IPS-15b (cell line): ENCODE data around the gene SH3GLB2.
A peak's percentile ranks its signal among the peaks of the same experiment; 100 is the strongest.
"Not testable (repeated sequence)": the region's sequence is repeated elsewhere in the genome, so short reads cannot be mapped to it uniquely, and the experiment has no call there.

Source experiments
- H3K27me3 ChIP-seq: one replicate; pipeline ENCODE4 v1.6.1; 2013; ENCODE audit warnings: low read length; ENCODE audit not compliant: control insufficient read depth, insufficient read depth
- H3K36me3 ChIP-seq: one replicate; pipeline ENCODE4 v1.6.1; 2013; ENCODE audit warnings: low read length; ENCODE audit not compliant: control insufficient read depth, insufficient read depth
- H3K4me1 ChIP-seq: one replicate; pipeline ENCODE4 v1.6.1; 2013; ENCODE audit warnings: mild to moderate bottlenecking, low read length; ENCODE audit not compliant: control insufficient read depth, insufficient read depth
- H3K4me3 ChIP-seq: one replicate; pipeline ENCODE4 v1.5.1; 2013; ENCODE audit warnings: low read depth, low read length
- H3K9ac ChIP-seq: one replicate; pipeline ENCODE4 v1.6.1; 2013; ENCODE audit warnings: low read depth, mild to moderate bottlenecking, low read length
- H3K9me3 ChIP-seq: one replicate; pipeline ENCODE4 v1.6.1; 2013; ENCODE audit warnings: mild to moderate bottlenecking, low read length; ENCODE audit not compliant: control insufficient read depth, insufficient read depth

Gene SH3GLB2

GRCh38 chr9:129040113-129040643, 12.0 kb upstream of the SH3GLB2 start:
- H3K27me3 ChIP-seq = no peaks in the 10 kb centered on the region
- H3K9me3 ChIP-seq = no peaks in the 10 kb centered on the region
- no peak overlapping the region for H3K9ac ChIP-seq
- H3K36me3 ChIP-seq = peaks cover 20% of the 10 kb centered on the region
- no peaks in the 10 kb centered on the region for H3K4me1 ChIP-seq
- H3K4me3 ChIP-seq = no peak overlapping the region

GRCh38 chr9:129038109-129038852, 10.2 kb upstream of the SH3GLB2 start:
- Histone ChIP-seq H3K9me3 (no peaks in the 10 kb centered on the region), H3K9ac (no peak overlapping the region), H3K36me3 (peaks cover 19% of the 10 kb centered on the region), H3K4me3 (no peak overlapping the region), H3K27me3 (no peaks in the 10 kb centered on the region), H3K4me1 (no peaks in the 10 kb centered on the region)

- peak overlapping the region; percentile 24 for H3K9ac ChIP-seq
- no peaks in the 10 kb centered on the region for H3K9me3 ChIP-seq
- peak overlapping the region; percentile 93 for H3K4me3 ChIP-seq
Measured at GRCh38 chr9:129037767-129038098, 9.6 kb upstream of the SH3GLB2 start.

GRCh38 chr9:129036923-129037766, 9.0 kb upstream of the SH3GLB2 start:
- Histone ChIP-seq H3K27me3 (no peaks in the 10 kb centered on the region), H3K9ac (peak overlapping the region; percentile 38), H3K4me3 (peak overlapping the region; percentile 93), H3K9me3 (no peaks in the 10 kb centered on the region), H3K4me1 (no peaks in the 10 kb centered on the region), H3K36me3 (peaks cover 12% of the 10 kb centered on the region)

More at GRCh38 chr9:129037767-129038098, 9.6 kb upstream of the SH3GLB2 start:
- Histone ChIP-seq H3K4me1 (no peaks in the 10 kb centered on the region), H3K27me3 (no peaks in the 10 kb centered on the region), H3K36me3 (peaks cover 18% of the 10 kb centered on the region)

GRCh38 chr9:129036241-129036922, 8.3 kb upstream of the SH3GLB2 start, which contains the start of gene MIGA2:
Gene MIGA2 (plus strand): TSS chr9:129036626. CDS start chr9:129040595, 3,969 bp downstream.
- Histone ChIP-seq H3K9ac (peak within 1 kb of the TSS; percentile 38), H3K4me3 (peak within 1 kb of the TSS; percentile 93), H3K4me1 (no peaks in the 10 kb centered on the region), H3K27me3 (no peaks in the 10 kb centered on the region), H3K9me3 (no peaks in the 10 kb centered on the region), H3K36me3 (peaks cover 8% of the 10 kb centered on the region)

- not testable (repeated sequence) for H3K27me3 ChIP-seq, H3K9me3 ChIP-seq, H3K4me1 ChIP-seq, H3K9ac ChIP-seq, H3K36me3 ChIP-seq
- H3K4me3 ChIP-seq = peak overlapping the region; percentile 43
Measured at GRCh38 chr9:129035838-129036237, 7.7 kb upstream of the SH3GLB2 start.

GRCh38 chr9:129033216-129033615, 5.1 kb upstream of the SH3GLB2 start:
- H3K4me3 ChIP-seq = no peak overlapping the region
- no peaks in the 10 kb centered on the region for H3K27me3 ChIP-seq
- peaks cover 3% of the 10 kb centered on the region for H3K36me3 ChIP-seq
- no peak overlapping the region for H3K9ac ChIP-seq
- no peaks in the 10 kb centered on the region for H3K4me1 ChIP-seq
- H3K9me3 ChIP-seq = no peaks in the 10 kb centered on the region

GRCh38 chr9:129032541-129033159, 4.5 kb upstream of the SH3GLB2 start:
- Histone ChIP-seq H3K27me3 (no peaks in the 10 kb centered on the region), H3K9me3 (no peaks in the 10 kb centered on the region), H3K9ac (no peak overlapping the region), H3K4me1 (no peaks in the 10 kb centered on the region), H3K36me3 (peaks cover 3% of the 10 kb centered on the region), H3K4me3 (no peak overlapping the region)

GRCh38 chr9:129031514-129031913, 3.4 kb upstream of the SH3GLB2 start:
- no peaks in the 10 kb centered on the region for H3K27me3 ChIP-seq
- H3K4me1 ChIP-seq = peaks cover 5% of the 10 kb centered on the region
- no peak overlapping the region for H3K9ac ChIP-seq
- H3K9me3 ChIP-seq = no peaks in the 10 kb centered on the region
- no peaks in the 10 kb centered on the region for H3K36me3 ChIP-seq
- H3K4me3 ChIP-seq = no peak overlapping the region

GRCh38 chr9:129030191-129030590, 2.1 kb upstream of the SH3GLB2 start:
- Histone ChIP-seq H3K4me3 (no peak overlapping the region), H3K36me3 (no peaks in the 10 kb centered on the region), H3K9me3 (no peaks in the 10 kb centered on the region), H3K9ac (no peak overlapping the region), H3K27me3 (no peaks in the 10 kb centered on the region), H3K4me1 (peaks cover 5% of the 10 kb centered on the region)

- H3K4me1 ChIP-seq = peaks cover 8% of the 10 kb centered on the region
- H3K27me3 ChIP-seq = no peaks in the 10 kb centered on the region
- H3K4me3 ChIP-seq = peak overlapping the region; percentile 84
- H3K36me3 ChIP-seq = no peaks in the 10 kb centered on the region
- H3K9ac ChIP-seq = peak overlapping the region; percentile 47
- H3K9me3 ChIP-seq = no peaks in the 10 kb centered on the region
Measured at GRCh38 chr9:129027685-129028191, 393 bp downstream of the SH3GLB2 start.
